Measurements from ENCODE around the gene TTLL11.

DNA sequence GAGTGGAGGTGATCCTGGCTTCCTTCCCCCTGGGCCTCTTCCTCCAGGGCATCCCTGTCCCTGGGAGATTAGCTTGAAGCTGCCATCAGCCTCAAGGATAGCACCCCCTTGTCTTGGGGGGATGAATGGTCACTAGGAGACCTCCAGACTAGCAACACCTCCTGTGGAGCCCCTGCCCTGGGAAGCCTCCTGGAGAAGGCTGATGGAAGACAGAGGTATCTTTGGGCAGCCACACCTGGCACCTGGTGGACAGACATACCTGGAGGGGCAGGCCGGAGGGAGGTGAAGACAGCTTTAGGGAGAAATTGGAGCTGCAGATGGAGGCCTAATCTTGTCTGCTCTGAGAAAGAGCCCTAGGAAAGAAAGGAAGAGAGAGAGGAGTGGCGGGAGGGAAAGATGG lies 9.0 kb upstream of the TTLL11 start:
- TF ChIP-seq, protein P1, sequence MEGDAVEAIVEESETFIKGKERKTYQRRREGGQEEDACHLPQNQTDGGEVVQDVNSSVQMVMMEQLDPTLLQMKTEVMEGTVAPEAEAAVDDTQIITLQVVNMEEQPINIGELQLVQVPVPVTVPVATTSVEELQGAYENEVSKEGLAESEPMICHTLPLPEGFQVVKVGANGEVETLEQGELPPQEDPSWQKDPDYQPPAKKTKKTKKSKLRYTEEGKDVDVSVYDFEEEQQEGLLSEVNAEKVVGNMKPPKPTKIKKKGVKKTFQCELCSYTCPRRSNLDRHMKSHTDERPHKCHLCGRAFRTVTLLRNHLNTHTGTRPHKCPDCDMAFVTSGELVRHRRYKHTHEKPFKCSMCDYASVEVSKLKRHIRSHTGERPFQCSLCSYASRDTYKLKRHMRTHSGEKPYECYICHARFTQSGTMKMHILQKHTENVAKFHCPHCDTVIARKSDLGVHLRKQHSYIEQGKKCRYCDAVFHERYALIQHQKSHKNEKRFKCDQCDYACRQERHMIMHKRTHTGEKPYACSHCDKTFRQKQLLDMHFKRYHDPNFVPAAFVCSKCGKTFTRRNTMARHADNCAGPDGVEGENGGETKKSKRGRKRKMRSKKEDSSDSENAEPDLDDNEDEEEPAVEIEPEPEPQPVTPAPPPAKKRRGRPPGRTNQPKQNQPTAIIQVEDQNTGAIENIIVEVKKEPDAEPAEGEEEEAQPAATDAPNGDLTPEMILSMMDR (conservative IDR thresholded peaks at IDR 0.05; ENCODE audit: low read depth in 2 of 2), result no peak
- TF ChIP-seq CREB1 (CRISPR knock-in tag; IDR thresholded peaks at IDR 0.05; ENCODE audit: low read depth) (no peak), POLR2AphosphoS5 (IDR thresholded peaks at IDR 0.05; ENCODE audit: low read depth) (no peak), EZH2 (IDR thresholded peaks at IDR 0.05; ENCODE audit: low read depth, unreplicated experiment) (no peak), EZH2phosphoT487 (IDR thresholded peaks at IDR 0.05; ENCODE audit: unreplicated experiment) (no peak), NANOG (IDR thresholded peaks at IDR 0.05; ENCODE audit: borderline replicate concordance) (no peak)
- TF ChIP-seq, protein P2, sequence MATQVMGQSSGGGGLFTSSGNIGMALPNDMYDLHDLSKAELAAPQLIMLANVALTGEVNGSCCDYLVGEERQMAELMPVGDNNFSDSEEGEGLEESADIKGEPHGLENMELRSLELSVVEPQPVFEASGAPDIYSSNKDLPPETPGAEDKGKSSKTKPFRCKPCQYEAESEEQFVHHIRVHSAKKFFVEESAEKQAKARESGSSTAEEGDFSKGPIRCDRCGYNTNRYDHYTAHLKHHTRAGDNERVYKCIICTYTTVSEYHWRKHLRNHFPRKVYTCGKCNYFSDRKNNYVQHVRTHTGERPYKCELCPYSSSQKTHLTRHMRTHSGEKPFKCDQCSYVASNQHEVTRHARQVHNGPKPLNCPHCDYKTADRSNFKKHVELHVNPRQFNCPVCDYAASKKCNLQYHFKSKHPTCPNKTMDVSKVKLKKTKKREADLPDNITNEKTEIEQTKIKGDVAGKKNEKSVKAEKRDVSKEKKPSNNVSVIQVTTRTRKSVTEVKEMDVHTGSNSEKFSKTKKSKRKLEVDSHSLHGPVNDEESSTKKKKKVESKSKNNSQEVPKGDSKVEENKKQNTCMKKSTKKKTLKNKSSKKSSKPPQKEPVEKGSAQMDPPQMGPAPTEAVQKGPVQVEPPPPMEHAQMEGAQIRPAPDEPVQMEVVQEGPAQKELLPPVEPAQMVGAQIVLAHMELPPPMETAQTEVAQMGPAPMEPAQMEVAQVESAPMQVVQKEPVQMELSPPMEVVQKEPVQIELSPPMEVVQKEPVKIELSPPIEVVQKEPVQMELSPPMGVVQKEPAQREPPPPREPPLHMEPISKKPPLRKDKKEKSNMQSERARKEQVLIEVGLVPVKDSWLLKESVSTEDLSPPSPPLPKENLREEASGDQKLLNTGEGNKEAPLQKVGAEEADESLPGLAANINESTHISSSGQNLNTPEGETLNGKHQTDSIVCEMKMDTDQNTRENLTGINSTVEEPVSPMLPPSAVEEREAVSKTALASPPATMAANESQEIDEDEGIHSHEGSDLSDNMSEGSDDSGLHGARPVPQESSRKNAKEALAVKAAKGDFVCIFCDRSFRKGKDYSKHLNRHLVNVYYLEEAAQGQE (IDR thresholded peaks at IDR 0.05; ENCODE audit: unreplicated experiment), result no peak
- TF ChIP-seq, protein P3, sequence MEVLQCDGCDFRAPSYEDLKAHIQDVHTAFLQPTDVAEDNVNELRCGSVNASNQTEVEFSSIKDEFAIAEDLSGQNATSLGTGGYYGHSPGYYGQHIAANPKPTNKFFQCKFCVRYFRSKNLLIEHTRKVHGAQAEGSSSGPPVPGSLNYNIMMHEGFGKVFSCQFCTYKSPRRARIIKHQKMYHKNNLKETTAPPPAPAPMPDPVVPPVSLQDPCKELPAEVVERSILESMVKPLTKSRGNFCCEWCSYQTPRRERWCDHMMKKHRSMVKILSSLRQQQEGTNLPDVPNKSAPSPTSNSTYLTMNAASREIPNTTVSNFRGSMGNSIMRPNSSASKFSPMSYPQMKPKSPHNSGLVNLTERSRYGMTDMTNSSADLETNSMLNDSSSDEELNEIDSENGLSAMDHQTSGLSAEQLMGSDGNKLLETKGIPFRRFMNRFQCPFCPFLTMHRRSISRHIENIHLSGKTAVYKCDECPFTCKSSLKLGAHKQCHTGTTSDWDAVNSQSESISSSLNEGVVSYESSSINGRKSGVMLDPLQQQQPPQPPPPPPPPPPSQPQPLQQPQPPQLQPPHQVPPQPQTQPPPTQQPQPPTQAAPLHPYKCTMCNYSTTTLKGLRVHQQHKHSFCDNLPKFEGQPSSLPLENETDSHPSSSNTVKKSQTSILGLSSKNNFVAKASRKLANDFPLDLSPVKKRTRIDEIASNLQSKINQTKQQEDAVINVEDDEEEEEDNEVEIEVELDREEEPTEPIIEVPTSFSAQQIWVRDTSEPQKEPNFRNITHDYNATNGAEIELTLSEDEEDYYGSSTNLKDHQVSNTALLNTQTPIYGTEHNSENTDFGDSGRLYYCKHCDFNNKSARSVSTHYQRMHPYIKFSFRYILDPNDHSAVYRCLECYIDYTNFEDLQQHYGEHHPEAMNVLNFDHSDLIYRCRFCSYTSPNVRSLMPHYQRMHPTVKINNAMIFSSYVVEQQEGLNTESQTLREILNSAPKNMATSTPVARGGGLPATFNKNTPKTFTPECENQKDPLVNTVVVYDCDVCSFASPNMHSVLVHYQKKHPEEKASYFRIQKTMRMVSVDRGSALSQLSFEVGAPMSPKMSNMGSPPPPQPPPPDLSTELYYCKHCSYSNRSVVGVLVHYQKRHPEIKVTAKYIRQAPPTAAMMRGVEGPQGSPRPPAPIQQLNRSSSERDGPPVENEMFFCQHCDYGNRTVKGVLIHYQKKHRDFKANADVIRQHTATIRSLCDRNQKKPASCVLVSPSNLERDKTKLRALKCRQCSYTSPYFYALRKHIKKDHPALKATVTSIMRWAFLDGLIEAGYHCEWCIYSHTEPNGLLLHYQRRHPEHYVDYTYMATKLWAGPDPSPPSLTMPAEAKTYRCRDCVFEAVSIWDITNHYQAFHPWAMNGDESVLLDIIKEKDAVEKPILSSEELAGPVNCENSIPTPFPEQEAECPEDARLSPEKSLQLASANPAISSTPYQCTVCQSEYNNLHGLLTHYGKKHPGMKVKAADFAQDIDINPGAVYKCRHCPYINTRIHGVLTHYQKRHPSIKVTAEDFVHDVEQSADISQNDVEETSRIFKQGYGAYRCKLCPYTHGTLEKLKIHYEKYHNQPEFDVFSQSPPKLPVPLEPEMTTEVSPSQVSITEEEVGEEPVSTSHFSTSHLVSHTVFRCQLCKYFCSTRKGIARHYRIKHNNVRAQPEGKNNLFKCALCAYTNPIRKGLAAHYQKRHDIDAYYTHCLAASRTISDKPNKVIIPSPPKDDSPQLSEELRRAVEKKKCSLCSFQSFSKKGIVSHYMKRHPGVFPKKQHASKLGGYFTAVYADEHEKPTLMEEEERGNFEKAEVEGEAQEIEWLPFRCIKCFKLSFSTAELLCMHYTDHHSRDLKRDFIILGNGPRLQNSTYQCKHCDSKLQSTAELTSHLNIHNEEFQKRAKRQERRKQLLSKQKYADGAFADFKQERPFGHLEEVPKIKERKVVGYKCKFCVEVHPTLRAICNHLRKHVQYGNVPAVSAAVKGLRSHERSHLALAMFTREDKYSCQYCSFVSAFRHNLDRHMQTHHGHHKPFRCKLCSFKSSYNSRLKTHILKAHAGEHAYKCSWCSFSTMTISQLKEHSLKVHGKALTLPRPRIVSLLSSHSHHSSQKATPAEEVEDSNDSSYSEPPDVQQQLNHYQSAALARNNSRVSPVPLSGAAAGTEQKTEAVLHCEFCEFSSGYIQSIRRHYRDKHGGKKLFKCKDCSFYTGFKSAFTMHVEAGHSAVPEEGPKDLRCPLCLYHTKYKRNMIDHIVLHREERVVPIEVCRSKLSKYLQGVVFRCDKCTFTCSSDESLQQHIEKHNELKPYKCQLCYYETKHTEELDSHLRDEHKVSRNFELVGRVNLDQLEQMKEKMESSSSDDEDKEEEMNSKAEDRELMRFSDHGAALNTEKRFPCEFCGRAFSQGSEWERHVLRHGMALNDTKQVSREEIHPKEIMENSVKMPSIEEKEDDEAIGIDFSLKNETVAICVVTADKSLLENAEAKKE (CRISPR knock-in tag; IDR thresholded peaks at IDR 0.05), result no peak
